GM12878 (cell line): ENCODE data around the gene FKTN. TPM values are rescaled to one million over a fixed set of nuclear protein-coding genes. Genes with fewer than 3 reads are reported as not detected.

Experiments used
- ATAC-seq: fragments of 200-7000 bp; cut with Tn5 transposase; 3 replicates; pipeline ENCODE4 v1.9.1; 2020; ENCODE audit warnings: mild to moderate bottlenecking, moderate library complexity
- BruUV-seq: library from RNA; stranded (reverse); fragments of 400-500 nt; replicated peaks from 2 replicates; lab custom pipeline; 2021; lab: Mats Ljungman, UMichigan
- CTCF ChIA-PET: fragments of 300-600 bp; sonication (Branson Sonifier 250); formaldehyde crosslinking; extraction: SDS; loops from one replicate; lab custom pipeline; 2021; ENCODE audit warnings: inconsistent platforms; lab: Yijun Ruan, JAX
- POLR2A ChIA-PET: fragments of 350-600 bp; formaldehyde crosslinking; extraction: SDS; loops from one replicate; lab custom pipeline; 2021; ENCODE audit warnings: inconsistent platforms; lab: Charles Lee
- RAD21 ChIA-PET: fragments of 300-600 bp; sonication (Branson Sonifier 250); formaldehyde crosslinking; loops from one replicate; lab custom pipeline; 2023; ENCODE audit warnings: antibody characterized with exemption; ENCODE audit not compliant: unreplicated experiment; lab: Charles Lee
- SMC1A ChIA-PET: fragments of 300-600 bp; sonication (Branson Sonifier 250); formaldehyde crosslinking; loops from one replicate; lab custom pipeline; 2023; ENCODE audit not compliant: unreplicated experiment, uncharacterized antibody; lab: Charles Lee
- DNase-seq: peaks from one replicate; pipeline ENCODE4 v3.0.0-alpha.2; 2011; ENCODE audit warnings: low read depth, low spot score
- FAIRE-seq: peaks from 3 replicates; lab custom pipeline; 2011; peaks lifted over from hg19 to GRCh38; lab: Jason Lieb, UNC
- H2AFZ ChIP-seq: 2 replicates; pipeline ENCODE4 v1.6.0; 2011; ENCODE audit warnings: low read depth, low read length, control low read depth; ENCODE audit not compliant: control insufficient read depth
- H3K27ac ChIP-seq: 2 replicates; pipeline ENCODE4 v1.5.1; 2011; ENCODE audit warnings: control low read depth; ENCODE audit not compliant: control insufficient read depth, insufficient read depth
- H3K27me3 ChIP-seq, 2 experiments: replicated peaks in 1 of 2; 2 replicates each; pipeline versions ENCODE4 v1.6.0 to v1.6.1; 2011; ENCODE audit warnings: low read length in 1 of 2; ENCODE audit not compliant: control insufficient read depth in 2 of 2, insufficient read depth in 2 of 2
- H3K36me3 ChIP-seq, 2 experiments: 2 replicates each; pipeline ENCODE4 v1.5.1; 2011; ENCODE audit warnings: low read length in 1 of 2; ENCODE audit not compliant: control insufficient read depth in 2 of 2, insufficient read depth in 2 of 2
- H3K4me1 ChIP-seq: 2 replicates; pipeline ENCODE4 v1.6.1; 2011; ENCODE audit warnings: mild to moderate bottlenecking, low read length, moderate library complexity, mixed read lengths; ENCODE audit not compliant: control insufficient read depth, insufficient read depth
- H3K4me2 ChIP-seq: 2 replicates; pipeline ENCODE4 v1.6.0; 2011; ENCODE audit warnings: control low read depth; ENCODE audit not compliant: control insufficient read depth, insufficient read depth
- H3K4me3 ChIP-seq: fragments of 200-600 bp; sonication (generic); 2 replicates; pipeline ENCODE4 v1.5.1; 2016
- H3K79me2 ChIP-seq: 2 replicates; pipeline ENCODE4 v1.6.0; 2011; ENCODE audit warnings: low read length; ENCODE audit not compliant: control insufficient read depth, insufficient read depth
- H3K9ac ChIP-seq: 2 replicates; pipeline ENCODE4 v1.8.0; 2011; ENCODE audit warnings: low read length, control low read depth, mixed read lengths; ENCODE audit not compliant: control insufficient read depth, insufficient read depth
- H3K9me3 ChIP-seq: replicated peaks from 3 replicates; pipeline ENCODE4 v1.5.1; 2011; ENCODE audit warnings: mild to moderate bottlenecking, low read length; ENCODE audit not compliant: control insufficient read depth, insufficient read depth
- H4K20me1 ChIP-seq: 2 replicates; pipeline ENCODE4 v1.6.0; 2011; ENCODE audit not compliant: control insufficient read depth, insufficient read depth
- BMI1 ChIP-seq: fragments of 450-650 bp; IDR thresholded peaks from 2 replicates; pipeline ENCODE4 v1.6.1; 2016; ENCODE audit warnings: mild to moderate bottlenecking, moderate library complexity, borderline replicate concordance
- CBX5 ChIP-seq: sonication (generic); IDR thresholded peaks from 2 replicates; pipeline ENCODE4 v1.6.1; 2016; ENCODE audit warnings: low read depth, moderate library complexity, mild to moderate bottlenecking, inconsistent platforms
- CREM ChIP-seq: IDR thresholded peaks from 2 replicates; pipeline ENCODE4 v1.6.1; 2014; ENCODE audit warnings: antibody characterized with exemption, low read depth
- DPF2 ChIP-seq: fragments of 450-650 bp; IDR thresholded peaks from 2 replicates; pipeline ENCODE4 v1.6.1; 2017; ENCODE audit warnings: mild to moderate bottlenecking
- E2F8 ChIP-seq: fragments of 450-650 bp; IDR thresholded peaks from 2 replicates; pipeline ENCODE4 v1.6.1; 2018; ENCODE audit warnings: mild to moderate bottlenecking, low read depth, moderate library complexity; ENCODE audit not compliant: partially characterized antibody
- FOXK2 ChIP-seq: fragments of 450-650 bp; IDR thresholded peaks from 2 replicates; pipeline ENCODE4 v1.6.1; 2017; ENCODE audit warnings: mild to moderate bottlenecking, moderate library complexity
- IKZF2 ChIP-seq, 2 experiments: fragments of 450-650 bp; IDR thresholded peaks; 2 replicates each; pipeline ENCODE4 v1.6.1; 2017; ENCODE audit warnings: mild to moderate bottlenecking in 2 of 2, moderate library complexity in 2 of 2
- MLLT1 ChIP-seq: fragments of 450-650 bp; IDR thresholded peaks from 2 replicates; pipeline ENCODE4 v1.6.1; 2016; ENCODE audit warnings: mild to moderate bottlenecking
- NR2C1 ChIP-seq: fragments of 450-650 bp; IDR thresholded peaks from 2 replicates; pipeline ENCODE4 v1.6.1; 2017; ENCODE audit warnings: antibody characterized with exemption, mild to moderate bottlenecking, moderate library complexity
- RB1 ChIP-seq: fragments of 450-650 bp; formaldehyde crosslinking; IDR thresholded peaks from 2 replicates; pipeline ENCODE4 v1.6.1; 2017; ENCODE audit warnings: mild to moderate bottlenecking, borderline replicate concordance
- RBBP5 ChIP-seq: fragments of 200-600 bp; sonication (generic); conservative IDR thresholded peaks from 2 replicates; pipeline ENCODE4 v1.6.1; 2016
- SMAD5 ChIP-seq: IDR thresholded peaks from 2 replicates; pipeline ENCODE4 v1.6.1; 2016; ENCODE audit warnings: antibody characterized with exemption, low read depth
- ZBTB40 ChIP-seq: fragments of 450-650 bp; IDR thresholded peaks from 2 replicates; pipeline ENCODE4 v1.6.1; 2016; ENCODE audit warnings: mild to moderate bottlenecking, moderate library complexity, borderline replicate concordance
- ZSCAN29 ChIP-seq: fragments of 450-650 bp; IDR thresholded peaks from 2 replicates; pipeline ENCODE4 v1.6.1; 2017; ENCODE audit warnings: mild to moderate bottlenecking, moderate library complexity
- WGBS: methylation state at CpG from one replicate; pipeline ENCODE4 v1.1.6; 2016; ENCODE audit warnings: low lambda C conversion rate; ENCODE audit not compliant: insufficient replicate concordance, insufficient coverage; ENCODE audit errors: missing lambda C conversion rate; 5-methylcytosine and 5-hydroxymethylcytosine counted together
- in situ Hi-C: fragments of 300-500 bp; cut with MboI; formaldehyde crosslinking; loops from 9 replicates; pipeline ENCODE4 v1.14.3; 2018; ENCODE audit warnings: mixed read lengths
- intact Hi-C: fragments of 100-400 bp; cut with micrococcal nuclease; formaldehyde crosslinking; loops from one replicate; pipeline ENCODE4 v1.14.2; 2022; ENCODE audit not compliant: unreplicated experiment
- polyA plus RNA-seq, 11 experiments: library from polyadenylated mRNA; depleted of rRNA in 4 of 11; unstranded in 6 of 11; stranded (reverse) in 5 of 11; fragments of >200 nt; fragmentation: Nextera tagmentation in 4 of 11; fragmentation: Illumina TruSeq in 1 of 11; extraction: Ambion mirVana in 4 of 11; extraction: Trizol in 1 of 11; gene quantifications; 1 replicate in 1 of 11; 2 replicates in 10 of 11; pipeline versions ENCODE4 v1.2.1 to v1.2.3, GENCODE V29; 2011 to 2016; ENCODE audit warnings: inconsistent platforms in 2 of 11, missing spikeins in 2 of 11, low read depth in 1 of 11
- total RNA-seq, 4 experiments: library from RNA; depleted of rRNA in 3 of 4; stranded (reverse); fragments of >200 nt in 3 of 4; fragmentation: Illumina TruSeq in 1 of 4; extraction: Trizol in 1 of 4; gene quantifications; 2 replicates each; pipeline versions ENCODE4 v1.2.1 to v1.2.3, GENCODE V29; 2013 to 2021

FKTN gene
- total and polyA plus RNA-seq, 10 of the 15 experiments (the other 5 are each of a cell fraction or from before 2014, with no cell fraction given): 3.6 to 15.9 (median 10.6) TPM

- SMC1A ChIA-PET: interaction anchor here (1.3 to 1.4 kb wide), 3 partner anchors 10 to 39 kb away, joined by 3 to 6 read pairs (median 4); no protein-coding TSS in a partner anchor
- CTCF ChIA-PET: interaction anchor here (1.3 kb wide), 1 partner anchor 14 kb away, joined by 3 read pairs; no protein-coding TSS in a partner anchor
- no TSS peak for BruUV-seq
- Histone ChIP-seq H3K79me2 (no peaks in the 10 kb centered on the region), H3K9ac (no peak overlapping the region), H2AFZ (no peak overlapping the region), H3K4me3 (no peak overlapping the region), H4K20me1 (no peaks in the 10 kb centered on the region), H3K27me3 (no peaks in the 10 kb centered on the region), H3K4me1 (no peaks in the 10 kb centered on the region), H3K27ac (no peak overlapping the region), H3K9me3 (no peaks in the 10 kb centered on the region), H3K4me2 (no peak overlapping the region), H3K36me3 (no peaks in the 10 kb centered on the region)
- intact Hi-C loops (no loop called here), in situ Hi-C loops (no loop called here)
- TF ChIP-seq DPF2 (no peak), IKZF2 (IDR thresholded peaks at IDR 0.05) (no peak), CBX5 (no peak), SMAD5 (no peak), ZBTB40 (no peak), MLLT1 (no peak), RB1 (no peak), BMI1 (no peak), E2F8 (no peak), FOXK2 (no peak), RBBP5 (no peak), ZSCAN29 (no peak), CREM (no peak), NR2C1 (no peak)
- WGBS: 70% methylated on average over 8 of the region's 8 CpGs
- POLR2A ChIA-PET: no interaction called here
- FAIRE-seq (no peak), ATAC-seq (no peak), DNase-seq (no peak)
- RAD21 ChIA-PET: no interaction called here
Observed at GRCh38 chr9:105679257-105680022, 121.5 kb downstream of the FKTN start.
